Tibial artery (tissue), 4 donors: ENCODE results near the gene SARM1.

ENCODE experiments used
- DNase-seq, 2 donors: peaks; one replicate each; pipeline ENCODE4 v3.0.0-alpha.2; 2019
- H3K27ac ChIP-seq, 2 donors: fragments of 200-600 bp; sonication (generic) in 1 of 2; 1 replicate in 1 of 2; 2 replicates in 1 of 2; pipeline ENCODE4 v1.5.1; 2018 to 2019; ENCODE audit warnings: mild to moderate bottlenecking in 1 of 2
- H3K27me3 ChIP-seq, 2 donors: fragments of 200-600 bp; sonication (generic) in 1 of 2; one replicate each; pipeline versions ENCODE4 v1.5.1 to v1.6.0; 2016 to 2019
- H3K36me3 ChIP-seq, 3 donors: fragments of 200-600 bp; sonication (generic) in 2 of 3; one replicate each; pipeline ENCODE4 v1.5.1; 2016 to 2019; ENCODE audit warnings: mild to moderate bottlenecking in 2 of 3
- H3K4me1 ChIP-seq, 4 donors: fragments of 200-600 bp; sonication (generic) in 2 of 4; 1 replicate in 3 of 4; 2 replicates in 1 of 4; pipeline ENCODE4 v1.5.1; 2016 to 2019
- H3K4me3 ChIP-seq, 2 donors: fragments of 200-600 bp; sonication (generic) in 1 of 2; 1 replicate in 1 of 2; 2 replicates in 1 of 2; pipeline ENCODE4 v1.5.1; 2018 to 2019; ENCODE audit warnings: mild to moderate bottlenecking in 2 of 2
- H3K9me3 ChIP-seq, 3 donors: fragments of 200-600 bp; sonication (generic) in 1 of 3; one replicate each; pipeline ENCODE4 v1.5.1; 2016 to 2019
- CTCF ChIP-seq, 2 experiments: fragments of 200-600 bp in 1 of 2; fragments of 450-650 bp in 1 of 2; IDR thresholded peaks; one replicate each; pipeline ENCODE4 v1.5.1; 2017 to 2019; ENCODE audit warnings: antibody characterized with exemption in 2 of 2, mild to moderate bottlenecking in 1 of 2, moderate library complexity in 1 of 2
- intact Hi-C: fragments of 100-400 bp; cut with DNase I; formaldehyde crosslinking; loops from one replicate; pipeline ENCODE4 v1.15.0; 2023; ENCODE audit warnings: low total_unique reads

Gene SARM1

GRCh38 chr17:28396635-28397239, 25.2 kb downstream of the SARM1 start:
- Histone ChIP-seq H3K9me3 (no peaks in the 10 kb centered on the region), H3K27me3 (no peaks in the 10 kb centered on the region), H3K4me1 (no peaks in the 10 kb centered on the region), H3K27ac (no peak overlapping the region), H3K4me3 (no peak overlapping the region), H3K36me3 (peaks cover 30 to 97% (median 74%) of the 10 kb centered on the region in 3 donors)
- DNase-seq: no peak
- intact Hi-C loops: no loop called here
- no peak for TF ChIP-seq CTCF (IDR thresholded peaks at IDR 0.05)

GRCh38 chr17:28397275-28397674, 25.8 kb downstream of the SARM1 start:
- TF ChIP-seq CTCF (IDR thresholded peaks at IDR 0.05): no peak
- H3K4me3 ChIP-seq: no peak overlapping the region
- H3K4me1 ChIP-seq: no peaks in the 10 kb centered on the region
- no peak for DNase-seq
- no peaks in the 10 kb centered on the region for H3K9me3 ChIP-seq
- intact Hi-C loops: no loop called here
- H3K27ac ChIP-seq: no peak overlapping the region
- H3K36me3 ChIP-seq: peaks cover 30 to 97% (median 74%) of the 10 kb centered on the region in 3 donors
- H3K27me3 ChIP-seq: no peaks in the 10 kb centered on the region

GRCh38 chr17:28397687-28398279, 26.3 kb downstream of the SARM1 start:
- Histone ChIP-seq H3K4me1 (no peaks in the 10 kb centered on the region), H3K36me3 (peaks cover 30 to 97% (median 72%) of the 10 kb centered on the region in 3 donors)

GRCh38 chr17:28398280-28398981, 26.9 kb downstream of the SARM1 start:
- H3K4me3 ChIP-seq: no peak overlapping the region
- no peaks in the 10 kb centered on the region for H3K4me1 ChIP-seq
- intact Hi-C loops: no loop called here
- no peak overlapping the region for H3K27ac ChIP-seq
- no peaks in the 10 kb centered on the region for H3K9me3 ChIP-seq
- no peak for DNase-seq
- H3K27me3 ChIP-seq: no peaks in the 10 kb centered on the region
- TF ChIP-seq CTCF (IDR thresholded peaks at IDR 0.05): no peak
- H3K36me3 ChIP-seq: peaks cover 24 to 97% (median 66%) of the 10 kb centered on the region in 3 donors

More at GRCh38 chr17:28397687-28398279, 26.3 kb downstream of the SARM1 start:
- H3K27ac ChIP-seq: no peak overlapping the region
- TF ChIP-seq CTCF (IDR thresholded peaks at IDR 0.05): no peak
- no peaks in the 10 kb centered on the region for H3K9me3 ChIP-seq
- intact Hi-C loops: no loop called here
- H3K4me3 ChIP-seq: no peak overlapping the region
- no peak for DNase-seq
- H3K27me3 ChIP-seq: no peaks in the 10 kb centered on the region

GRCh38 chr17:28399808-28400207, 28.3 kb downstream of the SARM1 start:
- Histone ChIP-seq H3K4me3 (no peak overlapping the region), H3K9me3 (no peaks in the 10 kb centered on the region), H3K27me3 (no peaks in the 10 kb centered on the region), H3K36me3 (peaks cover 18 to 83% (median 59%) of the 10 kb centered on the region in 3 donors), H3K4me1 (peaks cover 0 to 11% (median 5%) of the 10 kb centered on the region in 4 donors), H3K27ac (no peak overlapping the region)
- no peak for TF ChIP-seq CTCF (IDR thresholded peaks at IDR 0.05)
- DNase-seq: no peak
- intact Hi-C loops: no loop called here
